Gastroesophageal sphincter (tissue), 4 donors: ENCODE results near the gene IFI44L. TPM values are rescaled to one million over a fixed set of nuclear protein-coding genes. Genes with fewer than 3 reads are reported as not detected.

Source experiments
- ATAC-seq: fragments of 150-250 bp; one replicate; pipeline ENCODE4 v1.9.1; 2016; ENCODE audit warnings: mild to moderate bottlenecking, moderate library complexity
- H3K27ac ChIP-seq, 4 donors: fragments of 200-600 bp; sonication (generic) in 3 of 4; 1 replicate in 3 of 4; 2 replicates in 1 of 4; pipeline ENCODE4 v1.5.1; 2016 to 2019
- H3K27me3 ChIP-seq: fragments of 200-600 bp; sonication (generic); one replicate; pipeline ENCODE4 v1.5.1; 2019
- H3K36me3 ChIP-seq, 2 donors: fragments of 200-600 bp; sonication (generic); one replicate each; pipeline ENCODE4 v1.5.1; 2019; ENCODE audit warnings: control low read depth in 1 of 2
- H3K4me1 ChIP-seq, 3 donors: fragments of 200-600 bp; sonication (generic); 1 replicate in 2 of 3; 2 replicates in 1 of 3; pipeline ENCODE4 v1.5.1; 2016 to 2019; ENCODE audit warnings: control low read depth in 2 of 3
- H3K4me3 ChIP-seq, 2 donors: fragments of 200-600 bp; sonication (generic); one replicate each; pipeline ENCODE4 v1.5.1; 2019; ENCODE audit warnings: mild to moderate bottlenecking in 1 of 2, moderate library complexity in 1 of 2
- H3K9me3 ChIP-seq, 3 donors: fragments of 200-600 bp; sonication (generic); one replicate each; pipeline ENCODE4 v1.5.1; 2017 to 2019; ENCODE audit warnings: control low read depth in 2 of 3
- POLR2A ChIP-seq, 2 donors: fragments of 450-650 bp; IDR thresholded peaks; one replicate each; pipeline ENCODE4 v1.6.1; 2017; ENCODE audit warnings: antibody characterized with exemption in 2 of 2, mild to moderate bottlenecking in 2 of 2, moderate library complexity in 1 of 2
- WGBS, 2 donors: methylation state at CpG; one replicate each; pipeline ENCODE4 v1.1.5; 2018; ENCODE audit warnings: low coverage in 1 of 2; 5-methylcytosine and 5-hydroxymethylcytosine counted together
- total RNA-seq, 4 donors: library from RNA; depleted of rRNA; stranded (reverse); fragments of >200 nt; gene quantifications; one replicate each; pipeline ENCODE4 v1.1.0, GENCODE V29; 2016
- TF ChIP-seq, protein P1 (sequence below), 4 experiments: fragments of 200-600 bp in 2 of 4; fragments of 450-650 bp in 2 of 4; sonication (generic) in 1 of 4; IDR thresholded peaks; one replicate each; pipeline ENCODE4 v1.5.1; 2017 to 2019; ENCODE audit warnings: antibody characterized with exemption in 4 of 4, mild to moderate bottlenecking in 2 of 4, moderate library complexity in 2 of 4

The IFI44L gene
- total RNA-seq, 4 donors from 2014 or later = 4.2 to 24.1 (median 9.4) TPM

DNA sequence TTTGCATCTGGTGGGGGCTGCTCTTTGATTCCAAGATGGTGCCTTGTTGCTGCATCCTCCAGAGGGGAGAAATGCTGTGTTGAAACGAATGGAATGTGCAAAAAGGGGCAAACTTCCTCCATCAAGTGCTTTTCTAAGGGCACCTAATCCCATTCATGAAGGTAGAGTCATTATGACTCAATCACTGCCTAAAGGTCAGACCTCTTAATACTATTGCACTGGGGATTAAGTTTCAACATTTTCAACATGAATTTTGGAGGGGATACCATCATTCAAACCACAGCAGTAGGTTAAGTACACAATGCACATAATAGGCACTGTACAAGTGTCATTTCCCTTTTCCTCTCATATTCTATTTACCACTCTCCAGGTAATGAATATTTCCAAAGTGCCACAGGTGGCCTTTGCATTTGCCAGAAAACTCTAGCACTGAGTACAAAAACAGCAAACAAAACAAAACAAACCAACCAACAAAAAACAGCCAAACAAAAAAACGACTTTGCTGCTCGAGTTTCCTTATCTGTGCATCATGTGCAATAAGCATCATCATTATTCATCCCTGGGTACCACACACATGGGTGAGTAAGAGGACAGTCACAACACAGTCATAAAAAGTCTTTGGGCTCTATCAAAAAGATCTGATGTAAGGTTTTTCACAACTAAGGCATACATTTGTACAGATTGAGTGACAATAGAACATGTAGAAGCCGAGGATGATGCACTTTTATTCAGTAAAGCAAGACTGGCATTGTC, 71.9 kb downstream of the IFI44L start:
- 70 to 72% methylated on average over 4 of the region's 4 CpGs for WGBS, 2 donors
- no peak overlapping the region for H3K4me3 ChIP-seq
- no peak overlapping the region for H3K27ac ChIP-seq
- no peak for ATAC-seq
- H3K4me1 ChIP-seq = peaks cover 0 to 6% (median 0%) of the 10 kb centered on the region in 3 donors
- TF ChIP-seq, protein P1, sequence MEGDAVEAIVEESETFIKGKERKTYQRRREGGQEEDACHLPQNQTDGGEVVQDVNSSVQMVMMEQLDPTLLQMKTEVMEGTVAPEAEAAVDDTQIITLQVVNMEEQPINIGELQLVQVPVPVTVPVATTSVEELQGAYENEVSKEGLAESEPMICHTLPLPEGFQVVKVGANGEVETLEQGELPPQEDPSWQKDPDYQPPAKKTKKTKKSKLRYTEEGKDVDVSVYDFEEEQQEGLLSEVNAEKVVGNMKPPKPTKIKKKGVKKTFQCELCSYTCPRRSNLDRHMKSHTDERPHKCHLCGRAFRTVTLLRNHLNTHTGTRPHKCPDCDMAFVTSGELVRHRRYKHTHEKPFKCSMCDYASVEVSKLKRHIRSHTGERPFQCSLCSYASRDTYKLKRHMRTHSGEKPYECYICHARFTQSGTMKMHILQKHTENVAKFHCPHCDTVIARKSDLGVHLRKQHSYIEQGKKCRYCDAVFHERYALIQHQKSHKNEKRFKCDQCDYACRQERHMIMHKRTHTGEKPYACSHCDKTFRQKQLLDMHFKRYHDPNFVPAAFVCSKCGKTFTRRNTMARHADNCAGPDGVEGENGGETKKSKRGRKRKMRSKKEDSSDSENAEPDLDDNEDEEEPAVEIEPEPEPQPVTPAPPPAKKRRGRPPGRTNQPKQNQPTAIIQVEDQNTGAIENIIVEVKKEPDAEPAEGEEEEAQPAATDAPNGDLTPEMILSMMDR (IDR thresholded peaks at IDR 0.05) = no peak
- TF ChIP-seq POLR2A (IDR thresholded peaks at IDR 0.05) = no peak
- no peaks in the 10 kb centered on the region for H3K36me3 ChIP-seq
- H3K27me3 ChIP-seq = no peaks in the 10 kb centered on the region
- no peaks in the 10 kb centered on the region for H3K9me3 ChIP-seq

Other genes with a start within 250 kb of the IFI44L start
- 10 to 100 TPM in 2 of 4 donors, 1 to 10 TPM in 2; 2.0 to 42.8 (median 7.4) TPM for gene PTGFR, start 129.5 kb upstream of the IFI44L start, total RNA-seq
- gene IFI44, start 29.4 kb downstream of the IFI44L start, total RNA-seq = 10 to 100 TPM; 10.2 to 16.4 (median 11.4) TPM